Endothelial cell of umbilical vein (primary cell): Measurements from ENCODE around the gene SEMA4C. TPM values are rescaled to one million over a fixed set of nuclear protein-coding genes. Genes with fewer than 3 reads are reported as not detected.

Experiments used
- BruUV-seq: library from RNA; stranded (reverse); fragments of 400-500 nt; replicated peaks from 2 replicates; lab custom pipeline; 2021; lab: Mats Ljungman, UMichigan
- CTCF ChIA-PET: fragments of 300-600, 350-600 bp; sonication (Branson Sonifier 250); formaldehyde crosslinking; loops from one replicate; lab custom pipeline; 2021; ENCODE audit warnings: antibody characterized with exemption, inconsistent platforms; lab: Charles Lee
- POLR2A ChIA-PET: fragments of 300-600, 350-600 bp; sonication (Branson Sonifier 250); formaldehyde crosslinking; loops from one replicate; lab custom pipeline; 2021; ENCODE audit warnings: antibody characterized with exemption, inconsistent platforms; lab: Charles Lee
- DNase-seq: peaks from one replicate; pipeline ENCODE4 v3.0.0-alpha.2; 2011; ENCODE audit warnings: low read depth, low spot score
- FAIRE-seq: peaks from 2 replicates; lab custom pipeline; 2011; peaks lifted over from hg19 to GRCh38; lab: Jason Lieb, UNC
- H2AFZ ChIP-seq: 2 replicates; pipeline ENCODE4 v1.6.0; 2012; ENCODE audit warnings: low read depth, low read length, control low read depth, inconsistent platforms
- H3K27ac ChIP-seq: 2 replicates; pipeline ENCODE4 v1.5.1; 2011; ENCODE audit warnings: low read depth, mild to moderate bottlenecking, control low read depth, low read length, moderate library complexity; ENCODE audit not compliant: insufficient read depth
- H3K27me3 ChIP-seq, 2 experiments: 2 replicates each; pipeline versions ENCODE4 v1.6.0 to v1.6.1; 2011; ENCODE audit warnings: low read length in 2 of 2, mixed read lengths in 1 of 2; ENCODE audit not compliant: control insufficient read depth in 2 of 2, insufficient read depth in 2 of 2
- H3K36me3 ChIP-seq, 2 experiments: 2 replicates in 1 of 2; 3 replicates in 1 of 2; pipeline ENCODE4 v1.5.1; 2011; ENCODE audit warnings: low read length in 2 of 2, mild to moderate bottlenecking in 1 of 2, moderate library complexity in 1 of 2; ENCODE audit not compliant: control insufficient read depth in 2 of 2, insufficient read depth in 2 of 2; ENCODE audit errors: extremely low read depth in 1 of 2
- H3K4me1 ChIP-seq: 3 replicates; pipeline ENCODE4 v1.5.1; 2011; ENCODE audit warnings: mild to moderate bottlenecking, low read length; ENCODE audit not compliant: control insufficient read depth, insufficient read depth; ENCODE audit errors: extremely low read depth
- H3K4me2 ChIP-seq: 2 replicates; pipeline ENCODE4 v1.6.1; 2011; ENCODE audit warnings: low read length, control low read depth, mixed read lengths; ENCODE audit not compliant: insufficient read depth
- H3K4me3 ChIP-seq, 3 experiments: fragments of 200-600 bp in 1 of 3; sonication (generic), shearing (Covaris generic) in 1 of 3; replicated peaks in 1 of 3; 2 replicates each; pipeline ENCODE4 v1.5.1; 2011 to 2016; ENCODE audit warnings: control low read depth in 3 of 3, low read length in 3 of 3, mild to moderate bottlenecking in 2 of 3, inconsistent platforms in 1 of 3, low read depth in 1 of 3, moderate library complexity in 1 of 3; ENCODE audit not compliant: insufficient read depth in 1 of 3
- H3K79me2 ChIP-seq: 2 replicates; pipeline ENCODE4 v1.6.0; 2012; ENCODE audit warnings: low read length, inconsistent platforms; ENCODE audit not compliant: control insufficient read depth, insufficient read depth
- H3K9ac ChIP-seq: replicated peaks from 2 replicates; pipeline ENCODE3; 2011; ENCODE audit warnings: low read length, control low read depth; ENCODE audit not compliant: insufficient read depth; ENCODE audit errors: extremely low read depth
- H3K9me1 ChIP-seq: replicated peaks from 3 replicates; pipeline ENCODE4 v1.6.0; 2011; ENCODE audit warnings: mild to moderate bottlenecking, low read length; ENCODE audit not compliant: control insufficient read depth, insufficient read depth; ENCODE audit errors: extremely low read depth
- H3K9me3 ChIP-seq: replicated peaks from 2 replicates; pipeline ENCODE4 v1.5.1; 2012; ENCODE audit warnings: low read length, inconsistent platforms; ENCODE audit not compliant: control insufficient read depth, insufficient read depth
- H4K20me1 ChIP-seq: replicated peaks from 2 replicates; pipeline ENCODE3; 2011; ENCODE audit warnings: mild to moderate bottlenecking, low read length; ENCODE audit not compliant: control insufficient read depth, insufficient read depth; ENCODE audit errors: extremely low read depth
- EZH2 ChIP-seq: IDR thresholded peaks from 2 replicates; pipeline ENCODE4 v1.6.1; 2012; ENCODE audit warnings: borderline replicate concordance, low read depth, mild to moderate bottlenecking, moderate library complexity, low read length, inconsistent platforms; ENCODE audit not compliant: severe bottlenecking
- FOS ChIP-seq: IDR thresholded peaks from 2 replicates; pipeline ENCODE4 v1.6.1; 2011; ENCODE audit warnings: mild to moderate bottlenecking, low read length, moderate library complexity, borderline replicate concordance; ENCODE audit not compliant: insufficient read depth
- GATA2 ChIP-seq: IDR thresholded peaks from 2 replicates; pipeline ENCODE4 v1.7.0; 2011; ENCODE audit warnings: low read depth, mild to moderate bottlenecking, moderate library complexity, mixed read lengths, low read length; ENCODE audit not compliant: insufficient read length, insufficient read depth
- JUN ChIP-seq: IDR thresholded peaks from 2 replicates; pipeline ENCODE4 v1.6.1; 2011; ENCODE audit warnings: borderline replicate concordance, low read depth; ENCODE audit not compliant: insufficient read length, insufficient read depth
- MYC ChIP-seq: IDR thresholded peaks from one replicate; pipeline ENCODE4 v1.6.1; 2011; ENCODE audit warnings: mild to moderate bottlenecking, low read depth, low read length
- POLR2A ChIP-seq: IDR thresholded peaks from 2 replicates; pipeline ENCODE4 v1.6.1; 2012; ENCODE audit warnings: low read depth, mild to moderate bottlenecking, control low read depth, low read length
- POLR2AphosphoS5 ChIP-seq: IDR thresholded peaks from 2 replicates; pipeline ENCODE4 v1.6.1; 2012; ENCODE audit warnings: low read depth, mild to moderate bottlenecking, control low read depth, low read length, moderate library complexity; ENCODE audit not compliant: insufficient read depth
- dilution Hi-C: fragments of 300-500 bp; cut with MboI; formaldehyde crosslinking; loops from one replicate; pipeline ENCODE4 v1.15.0; 2019; ENCODE audit warnings: low sequenced_read_pairs; ENCODE audit not compliant: extremely low pct_ligation_motif_present
- intact Hi-C: fragments of 100-400 bp; cut with micrococcal nuclease; formaldehyde crosslinking; loops from one replicate; pipeline ENCODE4 v1.10.0; 2022
- polyA plus RNA-seq, 4 experiments: library from polyadenylated mRNA; depleted of rRNA in 3 of 4; stranded (reverse) in 3 of 4; unstranded in 1 of 4; fragments of >200 nt; gene quantifications; 2 replicates each; pipeline versions ENCODE4 v1.2.1 to v1.2.3, GENCODE V29; 2011 to 2012; ENCODE audit warnings: missing spikeins in 1 of 4
- total RNA-seq: library from RNA; stranded (reverse); gene quantifications from 2 replicates; pipeline ENCODE4 v1.2.3, GENCODE V29; 2021
- TF ChIP-seq, protein P1 (sequence below): IDR thresholded peaks from 2 replicates; pipeline ENCODE4 v1.6.1; 2011; ENCODE audit not compliant: insufficient read depth, insufficient read length
- TF ChIP-seq, protein P2 (sequence below), 2 donors: IDR thresholded peaks; 1 replicate in 1 of 2; 2 replicates in 1 of 2; pipeline ENCODE4 v1.5.1; 2011; ENCODE audit warnings: low read length in 2 of 2, mild to moderate bottlenecking in 2 of 2, moderate library complexity in 2 of 2, control low read depth in 1 of 2, inconsistent platforms in 1 of 2, low read depth in 1 of 2; ENCODE audit not compliant: insufficient read depth in 1 of 2; ENCODE audit errors: extremely low read depth in 1 of 2

The SEMA4C gene
- total and polyA plus RNA-seq, 2 donors (not counting 3 experiments of a cell fraction or from before 2014, with no cell fraction given): 16.4 to 17.3 TPM

DNA sequence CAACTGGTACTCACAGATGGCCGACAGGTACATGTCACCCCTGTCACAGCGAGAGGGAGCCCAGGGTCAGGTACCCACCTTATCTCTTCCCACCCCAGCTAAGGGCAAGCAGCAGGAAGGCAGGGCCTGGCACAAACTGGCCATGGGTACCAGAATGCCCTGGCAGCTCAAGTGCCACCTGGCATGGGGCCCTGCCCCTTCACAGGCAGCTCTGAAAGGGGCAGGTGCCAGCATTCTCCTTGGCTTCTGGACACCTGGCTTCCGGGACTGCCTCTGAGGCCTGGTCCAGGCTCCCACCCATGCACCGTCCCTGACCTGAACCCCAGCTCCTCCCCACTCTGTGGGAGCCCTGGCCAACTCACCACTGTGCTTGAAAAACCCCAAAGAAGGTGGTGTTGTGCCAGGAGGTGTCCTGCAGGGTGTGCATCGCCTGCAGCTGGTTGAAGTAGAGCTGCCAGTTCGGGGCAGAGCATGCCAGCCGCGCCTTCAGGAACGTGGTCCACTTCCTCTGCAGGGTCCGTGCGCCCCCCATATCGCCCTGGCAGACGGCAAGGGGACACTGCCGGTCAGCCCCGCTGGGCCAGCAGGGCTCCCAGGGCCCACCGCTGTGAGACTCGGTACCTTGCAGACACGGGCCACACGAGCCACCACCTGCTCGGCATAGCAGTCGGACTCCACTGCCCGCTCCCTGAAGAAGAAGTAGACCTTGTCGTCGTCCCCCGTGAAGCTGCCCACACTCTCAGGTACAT is 5.4 kb downstream of the SEMA4C start:
- Histone ChIP-seq H3K9me1 (no peaks in the 10 kb centered on the region), H2AFZ (no peak overlapping the region), H4K20me1 (no peaks in the 10 kb centered on the region), H3K9me3 (no peaks in the 10 kb centered on the region), H3K79me2 (no peaks in the 10 kb centered on the region), H3K4me1 (peaks cover 30% of the 10 kb centered on the region), H3K27me3 (no peaks in the 10 kb centered on the region), H3K4me3 (no peak overlapping the region), H3K36me3 (peaks cover 4 to 43% of the 10 kb centered on the region in 2 experiments), H3K9ac (no peak overlapping the region), H3K4me2 (no peak overlapping the region), H3K27ac (no peak overlapping the region)
- TF ChIP-seq JUN: no peak
- TF ChIP-seq GATA2: no peak
- no peak for TF ChIP-seq EZH2
- TF ChIP-seq, protein P1, sequence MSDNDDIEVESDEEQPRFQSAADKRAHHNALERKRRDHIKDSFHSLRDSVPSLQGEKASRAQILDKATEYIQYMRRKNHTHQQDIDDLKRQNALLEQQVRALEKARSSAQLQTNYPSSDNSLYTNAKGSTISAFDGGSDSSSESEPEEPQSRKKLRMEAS: no peak
- TF ChIP-seq, protein P2, sequence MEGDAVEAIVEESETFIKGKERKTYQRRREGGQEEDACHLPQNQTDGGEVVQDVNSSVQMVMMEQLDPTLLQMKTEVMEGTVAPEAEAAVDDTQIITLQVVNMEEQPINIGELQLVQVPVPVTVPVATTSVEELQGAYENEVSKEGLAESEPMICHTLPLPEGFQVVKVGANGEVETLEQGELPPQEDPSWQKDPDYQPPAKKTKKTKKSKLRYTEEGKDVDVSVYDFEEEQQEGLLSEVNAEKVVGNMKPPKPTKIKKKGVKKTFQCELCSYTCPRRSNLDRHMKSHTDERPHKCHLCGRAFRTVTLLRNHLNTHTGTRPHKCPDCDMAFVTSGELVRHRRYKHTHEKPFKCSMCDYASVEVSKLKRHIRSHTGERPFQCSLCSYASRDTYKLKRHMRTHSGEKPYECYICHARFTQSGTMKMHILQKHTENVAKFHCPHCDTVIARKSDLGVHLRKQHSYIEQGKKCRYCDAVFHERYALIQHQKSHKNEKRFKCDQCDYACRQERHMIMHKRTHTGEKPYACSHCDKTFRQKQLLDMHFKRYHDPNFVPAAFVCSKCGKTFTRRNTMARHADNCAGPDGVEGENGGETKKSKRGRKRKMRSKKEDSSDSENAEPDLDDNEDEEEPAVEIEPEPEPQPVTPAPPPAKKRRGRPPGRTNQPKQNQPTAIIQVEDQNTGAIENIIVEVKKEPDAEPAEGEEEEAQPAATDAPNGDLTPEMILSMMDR (IDR thresholded peaks at IDR 0.05; ENCODE audit: extremely low read depth in 1 of 2, insufficient read depth in 1 of 2, low read depth in 1 of 2, low read length in 2 of 2): no peak
- TF ChIP-seq POLR2A: no peak
- TF ChIP-seq POLR2AphosphoS5: no peak
- TF ChIP-seq FOS: no peak
- TF ChIP-seq MYC: no peak
- POLR2A ChIA-PET: no interaction called here
- CTCF ChIA-PET: interaction anchor here (1.2 to 2.2 kb wide), 2 partner anchors 10 to 86 kb away, joined by 3 to 5 read pairs; no protein-coding TSS in a partner anchor
- BruUV-seq: no TSS peak
- DNase-seq (no peak), FAIRE-seq (no peak)
- dilution Hi-C loops (no loop called here), intact Hi-C loops (no loop called here)
